T follicular helper cell (primary cell): ENCODE results near the gene MELTF.

Experiments used
- DNase-seq: peaks from one replicate; pipeline ENCODE4 v3.0.0-alpha.2; 2020; ENCODE audit warnings: low read depth

Gene MELTF

GRCh38 chr3:196968233-196969133 lies 61.1 kb downstream of the MELTF start, which contains the start of gene PIGZ:
TSS of gene PIGZ (minus strand) at chr3:196968833. CDS start at chr3:196952031, 16,802 bp downstream.
- DNase-seq, result no peak

GRCh38 chr3:196967412-196968232 lies 62.0 kb downstream of the MELTF start:
- DNase-seq, result no peak

DNA sequence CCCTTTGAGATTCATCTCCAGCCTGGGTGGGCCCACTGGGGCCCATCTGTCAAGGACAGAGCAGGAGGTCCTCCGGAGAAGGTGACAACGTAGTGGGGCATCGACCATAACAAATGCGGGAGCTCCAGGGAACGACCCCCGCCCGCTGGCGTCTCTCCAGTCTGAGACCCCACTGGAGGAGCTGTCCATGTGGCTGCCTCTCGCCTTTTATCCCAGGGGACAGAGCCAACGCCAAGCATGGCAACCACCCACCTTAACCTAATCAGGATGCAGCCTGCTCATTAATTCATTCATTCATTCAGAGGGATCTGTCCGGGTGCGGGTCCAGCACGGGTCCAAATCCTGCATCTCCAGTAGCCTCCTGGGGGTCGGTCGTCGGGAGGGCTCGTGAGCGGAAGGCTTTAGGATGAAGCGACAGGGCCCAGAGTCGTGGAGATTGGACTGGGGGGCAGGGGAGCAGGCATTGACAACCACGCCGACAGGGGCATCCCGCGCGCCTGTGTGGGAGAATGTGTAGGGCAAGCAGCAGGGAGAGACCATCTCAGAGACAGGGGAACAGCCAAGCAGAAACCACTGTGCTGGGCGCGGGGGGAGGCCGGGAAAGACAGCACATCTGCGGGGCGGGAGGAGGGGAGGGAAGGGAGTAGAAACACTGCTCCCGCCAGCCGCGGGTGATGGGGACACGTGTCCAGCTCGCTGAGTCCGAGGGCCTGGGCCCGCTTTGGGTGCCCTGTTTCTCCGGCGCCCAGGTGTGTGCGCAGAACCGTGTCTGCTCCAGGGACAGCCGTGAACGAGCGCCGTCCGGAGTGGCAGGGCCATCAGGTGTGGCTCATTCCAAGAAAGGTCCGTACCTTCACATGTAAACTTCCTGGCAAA lies 62.9 kb downstream of the MELTF start:
- no peak for DNase-seq

- no peak for DNase-seq
These were observed 63.8 kb downstream of the MELTF start for GRCh38 chr3:196965804-196966173.

GRCh38 chr3:196965112-196965803 lies 64.4 kb downstream of the MELTF start:
- no peak for DNase-seq

DNA sequence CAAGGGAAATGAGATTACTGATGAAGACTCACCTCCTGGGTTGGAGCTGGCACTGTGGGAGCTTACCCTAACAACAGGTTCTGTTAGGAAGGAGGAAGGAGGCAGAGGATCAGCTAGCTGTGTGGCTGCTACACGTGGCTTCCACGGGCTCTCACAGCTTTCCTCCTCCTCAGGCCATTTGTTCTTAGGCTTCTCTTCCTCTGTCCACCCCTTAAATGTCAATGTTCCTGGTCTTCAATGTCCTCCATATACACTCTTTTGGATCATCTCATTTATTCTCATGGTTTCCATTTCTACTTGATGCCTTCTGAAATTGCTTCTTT lies 66.0 kb downstream of the MELTF start:
- no peak for DNase-seq

DNA sequence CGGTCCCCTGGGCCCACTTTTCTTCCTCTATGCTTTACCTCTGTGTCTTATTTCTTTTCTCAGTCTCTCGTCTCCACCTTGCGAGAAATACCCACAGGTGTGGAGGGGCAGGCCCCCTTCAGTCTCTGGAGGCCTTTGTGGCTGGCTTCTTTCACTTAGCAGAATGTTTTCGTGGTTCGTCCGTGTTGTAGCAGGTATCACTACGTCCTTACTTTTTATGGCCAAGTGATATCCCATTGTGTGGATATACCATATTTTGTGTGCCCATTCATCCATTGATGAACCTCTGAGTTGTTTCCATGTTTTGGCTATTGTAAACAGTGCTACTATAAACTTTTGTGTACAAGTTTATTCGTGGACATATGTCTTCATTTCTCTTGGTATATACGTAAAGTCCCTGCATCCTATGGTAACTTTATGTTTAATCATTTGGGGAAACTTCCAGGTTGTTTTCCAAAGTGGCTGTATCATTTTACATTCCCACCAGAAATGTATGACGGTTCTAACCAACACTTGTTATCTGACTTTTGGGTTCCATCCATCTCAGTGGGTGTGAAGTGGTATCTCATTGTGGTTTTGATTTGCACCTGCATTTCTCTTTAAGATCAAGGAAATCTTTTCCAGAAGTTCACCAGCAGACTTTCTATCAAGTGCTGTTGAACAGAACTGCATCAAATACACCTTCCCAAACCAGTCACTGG lies 66.5 kb downstream of the MELTF start:
- DNase-seq, result no peak

DNA sequence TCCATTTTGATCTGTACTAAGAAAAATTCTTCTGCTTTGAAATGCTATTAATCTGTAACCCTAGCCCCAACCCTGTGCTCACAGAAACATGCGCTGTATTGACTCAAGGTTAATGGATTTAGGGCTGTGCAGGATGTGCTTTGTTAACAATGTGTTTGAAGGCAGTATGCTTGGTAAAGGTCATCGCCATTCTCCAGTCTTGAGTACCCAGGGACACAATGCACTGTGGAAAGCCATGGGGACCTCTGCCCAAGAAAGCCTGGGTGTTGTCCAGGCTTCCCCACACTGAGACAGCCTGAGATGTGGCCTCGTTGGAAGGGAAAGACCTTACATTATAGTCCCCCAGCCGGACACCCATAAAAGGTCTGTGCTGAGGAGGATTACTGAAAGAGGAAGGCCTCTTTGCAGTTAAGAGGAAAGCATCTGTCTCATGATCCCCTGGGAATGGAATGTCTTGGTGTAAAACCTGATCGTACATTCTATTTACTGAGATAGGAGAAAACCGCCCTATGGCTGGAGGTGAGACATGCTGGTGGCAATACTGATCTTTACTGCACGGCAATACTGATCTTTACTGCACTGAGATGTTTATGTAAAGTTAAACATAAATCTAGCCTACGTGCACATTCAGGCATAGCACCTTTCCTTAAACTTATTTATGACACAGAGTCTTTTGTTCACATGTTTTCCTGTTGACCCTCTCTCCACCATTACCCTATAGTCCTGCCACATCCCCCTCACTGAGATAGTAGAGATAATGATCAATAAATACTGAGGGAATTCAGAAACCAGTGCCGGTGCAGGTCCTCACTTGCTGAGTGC lies 67.3 kb downstream of the MELTF start:
- DNase-seq, result no peak

GRCh38 chr3:196954832-196955231 lies 74.8 kb downstream of the MELTF start:
- DNase-seq, result no peak
